OCI-LY7 (cell line): ENCODE results near the gene NFX1.

Experiments
- CTCF ChIP-seq: fragments of 200-600 bp; sonication (generic); conservative IDR thresholded peaks from 2 replicates; pipeline ENCODE4 v1.5.1; 2014; ENCODE audit warnings: mild to moderate bottlenecking, antibody characterized with exemption, low read length, moderate library complexity, mixed read lengths
- EZH2phosphoT487 ChIP-seq: fragments of 200-600 bp; sonication (generic); IDR thresholded peaks from 2 replicates; pipeline ENCODE4 v1.6.1; 2018; ENCODE audit warnings: low read depth, borderline replicate concordance, mild to moderate bottlenecking, mixed run types, antibody characterized with exemption, low read length, moderate library complexity, mixed read lengths

GRCh38 chr9:33344145-33344544, 53.8 kb downstream of the NFX1 start:
- TF ChIP-seq CTCF (no peak), EZH2phosphoT487 (no peak)
